NT2/D1 (cell line): ENCODE results near the gene MTMR10.

Experiments
- SUZ12 ChIP-seq: IDR thresholded peaks from 2 replicates; pipeline ENCODE4 v1.6.1; 2011; ENCODE audit not compliant: insufficient read length, insufficient read depth; ENCODE audit errors: extremely low read depth
- YY1 ChIP-seq: IDR thresholded peaks from 2 replicates; pipeline ENCODE4 v1.6.1; 2011; ENCODE audit not compliant: insufficient read length, insufficient read depth

- TF ChIP-seq YY1: no peak
- no peak for TF ChIP-seq SUZ12
Measured at GRCh38 chr15:31004220-31004733, 12.8 kb upstream of the MTMR10 start.
